HG03196 (cell line): ENCODE measurements around the gene PEX12.
"Not testable (repeated sequence)": the region's sequence is repeated elsewhere in the genome, so short reads cannot be mapped to it uniquely, and the experiment has no call there.

Experiments
- ATAC-seq: cut with Tn5 transposase; IDR thresholded peaks from one replicate; pipeline ENCODE4 v1.9.1; 2021; ENCODE audit not compliant: unreplicated experiment

Gene PEX12

DNA sequence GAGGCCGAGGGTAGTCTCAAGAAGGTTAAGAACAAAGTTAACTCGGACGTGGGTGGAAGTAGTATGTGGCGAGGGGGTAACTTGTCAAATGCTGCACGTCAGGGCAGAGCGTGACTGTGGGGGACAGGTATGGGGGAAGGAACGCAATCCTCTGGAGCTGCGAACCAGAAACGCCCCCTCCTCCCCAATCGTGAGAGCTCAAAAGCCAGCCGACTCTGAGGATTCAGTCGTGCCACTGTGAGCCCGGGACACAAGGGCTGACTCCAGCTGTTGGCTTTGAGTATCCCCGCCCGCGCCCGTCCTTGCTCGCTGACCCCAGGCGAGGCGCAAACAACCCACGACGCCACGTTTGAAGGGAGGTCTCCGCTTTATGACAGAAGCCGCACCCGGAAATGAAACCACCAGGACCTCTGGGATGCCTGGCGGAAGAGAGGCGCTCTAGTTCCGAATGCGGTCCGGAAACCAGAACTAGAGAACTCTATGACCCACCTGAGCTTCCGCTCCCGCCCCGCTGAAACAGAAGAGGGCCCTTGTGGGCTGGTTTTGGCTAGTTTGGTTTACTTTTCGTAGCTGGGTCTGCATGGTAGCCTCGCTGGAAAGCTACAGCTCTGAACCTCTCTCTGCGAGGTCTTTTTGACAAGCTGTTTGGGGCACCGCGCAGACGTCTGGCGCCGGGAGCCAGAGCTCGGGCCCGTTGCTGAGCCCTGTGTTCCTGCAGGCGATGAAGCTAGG lies at the start of gene PEX12:
Gene PEX12 (minus strand): TSS at position 375 of the 732 bp plus-strand sequence. CDS start 550 bp downstream, outside the sequence.
- peak; percentile 81 for ATAC-seq

DNA sequence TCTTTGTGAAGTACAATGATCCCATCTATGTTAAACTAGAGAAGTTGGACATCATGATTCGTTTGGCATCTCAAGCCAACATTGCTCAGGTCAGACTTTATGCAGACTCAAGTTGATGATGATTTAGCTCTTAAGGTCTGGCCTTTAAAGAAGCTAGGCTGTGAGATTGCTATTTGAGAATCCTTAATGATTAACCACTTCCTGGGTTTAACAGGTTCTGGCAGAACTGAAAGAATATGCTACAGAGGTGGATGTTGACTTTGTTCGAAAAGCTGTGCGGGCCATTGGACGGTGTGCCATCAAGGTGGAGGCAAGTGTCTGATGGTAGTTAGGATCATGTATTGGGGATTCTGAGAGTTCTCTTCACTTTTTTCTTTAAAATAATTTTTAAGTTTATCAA lies 49.0 kb upstream of the PEX12 start:
- no peak for ATAC-seq

DNA sequence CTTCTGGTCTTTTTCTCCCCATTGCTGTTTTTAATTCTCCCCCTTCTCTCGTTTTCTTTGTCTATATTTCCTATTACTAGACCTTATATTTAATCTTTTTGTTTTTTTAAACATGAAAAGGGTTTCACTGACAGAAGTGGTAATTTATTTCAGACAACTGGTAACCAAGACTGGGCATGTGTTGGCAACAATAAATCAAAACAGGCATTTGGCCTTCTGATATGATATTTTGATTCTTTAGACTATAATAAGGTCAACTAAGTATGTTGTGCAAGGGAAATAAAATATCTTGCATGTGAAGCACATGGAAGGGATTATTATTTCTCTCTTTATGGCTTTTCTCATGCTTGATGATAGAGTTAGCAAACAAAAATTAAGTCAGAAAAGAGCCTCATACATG lies 43.4 kb upstream of the PEX12 start:
- ATAC-seq, result no peak

DNA sequence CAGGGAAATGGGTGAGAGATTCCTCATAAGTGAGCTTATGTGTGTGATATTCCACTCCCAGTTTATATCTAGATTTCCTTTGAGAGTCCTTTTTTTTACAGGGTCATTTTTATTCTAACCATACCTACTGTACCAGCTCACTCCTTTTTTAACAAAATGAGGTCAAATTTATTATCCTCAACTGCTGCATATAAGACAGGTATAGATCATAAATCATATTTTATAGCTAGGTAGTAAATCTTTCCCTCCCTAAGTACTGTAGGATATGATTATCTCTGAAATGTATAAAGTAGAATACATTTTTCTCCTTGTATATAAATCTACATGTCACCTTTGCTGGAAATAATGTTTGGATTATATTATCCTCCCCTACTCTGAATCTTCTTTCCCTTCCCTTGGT lies 40.3 kb upstream of the PEX12 start:
- no peak for ATAC-seq

DNA sequence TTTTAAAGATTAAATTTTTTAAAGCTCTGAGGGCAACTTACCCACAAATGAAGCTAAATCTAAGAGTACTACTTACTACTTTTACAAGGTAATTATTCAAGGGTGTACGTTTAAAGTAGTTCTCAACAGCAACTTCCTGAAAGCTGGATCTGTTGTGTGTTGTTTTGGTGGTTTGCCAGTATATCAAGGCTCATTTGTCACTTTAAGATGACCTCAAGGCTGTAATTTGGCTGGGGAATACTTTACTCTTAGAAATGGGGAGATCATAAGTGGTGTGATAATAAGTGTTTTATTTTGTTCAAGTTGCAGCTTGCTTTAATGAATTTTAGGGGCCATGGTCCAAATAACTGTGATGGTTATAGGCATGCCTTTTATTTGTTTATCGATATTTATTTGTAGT lies 39.1 kb upstream of the PEX12 start:
- no peak for ATAC-seq

DNA sequence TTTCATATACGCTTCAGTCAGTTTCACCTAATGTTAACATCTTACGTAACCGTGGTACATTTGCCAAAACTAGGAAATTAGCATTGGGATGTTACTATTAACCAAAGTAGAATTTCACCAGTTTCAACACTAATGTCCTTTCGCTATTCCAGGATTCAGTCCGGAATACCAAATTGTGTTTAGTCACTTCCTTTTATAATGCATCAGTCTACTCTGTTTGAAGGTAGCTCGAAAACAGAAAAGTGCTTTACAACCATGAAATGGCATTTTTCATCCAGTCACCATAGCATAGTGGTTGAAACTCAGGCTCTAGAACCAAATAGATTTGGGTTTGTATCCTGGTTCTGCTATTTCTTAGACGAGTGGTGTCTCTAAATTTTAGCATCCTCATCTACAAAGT lies 38.2 kb upstream of the PEX12 start:
- ATAC-seq, result no peak

DNA sequence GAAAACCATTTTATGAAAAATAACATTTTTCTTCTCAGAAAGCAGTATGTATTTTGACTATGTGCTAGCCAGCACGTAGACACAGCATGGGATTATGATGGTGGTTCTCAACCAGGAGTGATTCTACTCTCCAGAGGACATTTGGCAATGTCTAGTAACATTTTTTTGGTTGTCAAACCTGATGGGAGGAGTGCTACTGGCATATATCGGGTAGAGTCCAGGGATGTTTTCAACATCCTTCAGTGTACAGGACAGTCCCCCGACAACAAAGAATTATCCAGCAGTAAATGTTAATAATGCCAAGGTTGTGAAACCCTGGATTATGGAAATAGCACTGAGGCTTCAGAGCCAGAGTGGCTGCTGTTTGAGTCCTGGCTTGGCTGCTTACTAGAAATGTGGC lies 36.4 kb upstream of the PEX12 start:
- ATAC-seq, result no peak

DNA sequence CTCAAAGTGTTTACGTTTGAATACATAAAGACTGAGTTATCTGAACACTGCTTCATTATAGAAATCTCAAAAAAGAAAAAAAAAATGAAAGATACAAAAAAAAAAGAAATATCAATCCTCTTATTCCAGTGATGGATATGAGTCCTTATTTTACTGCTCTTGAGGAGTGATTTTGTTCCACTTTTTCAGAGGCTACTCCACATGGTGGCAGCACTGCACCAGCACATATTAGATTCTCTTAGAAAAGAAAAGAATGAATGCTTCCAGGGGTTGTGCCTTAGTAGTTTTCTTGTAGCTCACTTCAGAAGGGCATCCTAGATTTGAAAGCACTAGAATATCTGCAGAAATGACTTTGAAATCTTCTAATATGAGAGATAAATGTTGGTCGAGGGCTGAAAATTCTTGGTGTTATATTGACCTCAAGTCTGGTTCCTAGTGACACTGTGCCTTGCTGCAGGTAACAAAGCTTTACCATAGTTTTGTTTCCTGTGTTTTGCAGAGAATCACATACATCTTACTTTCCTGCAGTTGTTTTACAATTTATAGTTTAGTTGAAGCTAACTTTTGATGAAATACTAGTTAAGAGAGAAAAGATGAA lies 34.7 kb upstream of the PEX12 start:
- ATAC-seq, result no peak

DNA sequence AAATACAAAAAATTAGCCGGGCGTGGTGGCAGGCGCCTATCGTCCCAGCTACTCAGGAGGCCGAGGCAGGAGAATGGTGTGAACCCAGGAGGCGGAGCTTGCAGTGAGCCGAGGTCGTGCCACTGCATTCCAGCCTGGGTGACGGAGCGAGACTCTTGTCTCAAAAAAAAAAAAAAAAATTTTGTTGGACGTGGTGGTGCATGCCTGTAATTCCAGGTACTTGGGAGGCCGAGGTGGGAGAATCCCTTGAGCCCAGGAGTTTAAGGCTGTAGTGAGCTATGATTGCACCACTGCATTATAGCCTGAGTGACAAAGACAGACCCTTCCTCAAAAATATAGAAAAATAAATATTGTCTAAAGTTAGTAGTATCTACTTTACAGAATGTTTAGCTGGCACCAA lies 32.4 kb upstream of the PEX12 start:
- not testable (repeated sequence) for ATAC-seq

DNA sequence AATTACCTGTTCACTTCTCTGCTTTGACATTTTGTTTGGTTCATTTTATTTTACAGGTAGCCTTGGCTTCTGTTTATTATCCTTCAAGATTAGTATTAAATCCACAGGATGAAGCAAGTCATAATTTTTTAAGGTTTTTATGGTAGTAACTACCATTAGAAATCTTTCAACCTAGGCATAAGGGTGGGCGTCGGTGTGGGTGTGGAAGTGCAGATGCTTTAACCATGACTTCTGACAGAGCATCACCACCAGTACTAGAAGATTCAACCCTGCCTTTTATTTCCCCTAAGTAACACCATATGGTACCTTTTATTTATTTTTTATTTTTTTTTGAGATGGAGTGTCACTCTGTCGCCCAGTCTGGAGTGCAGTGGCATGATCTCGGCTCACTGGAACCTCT lies 31.5 kb upstream of the PEX12 start:
- no peak for ATAC-seq

DNA sequence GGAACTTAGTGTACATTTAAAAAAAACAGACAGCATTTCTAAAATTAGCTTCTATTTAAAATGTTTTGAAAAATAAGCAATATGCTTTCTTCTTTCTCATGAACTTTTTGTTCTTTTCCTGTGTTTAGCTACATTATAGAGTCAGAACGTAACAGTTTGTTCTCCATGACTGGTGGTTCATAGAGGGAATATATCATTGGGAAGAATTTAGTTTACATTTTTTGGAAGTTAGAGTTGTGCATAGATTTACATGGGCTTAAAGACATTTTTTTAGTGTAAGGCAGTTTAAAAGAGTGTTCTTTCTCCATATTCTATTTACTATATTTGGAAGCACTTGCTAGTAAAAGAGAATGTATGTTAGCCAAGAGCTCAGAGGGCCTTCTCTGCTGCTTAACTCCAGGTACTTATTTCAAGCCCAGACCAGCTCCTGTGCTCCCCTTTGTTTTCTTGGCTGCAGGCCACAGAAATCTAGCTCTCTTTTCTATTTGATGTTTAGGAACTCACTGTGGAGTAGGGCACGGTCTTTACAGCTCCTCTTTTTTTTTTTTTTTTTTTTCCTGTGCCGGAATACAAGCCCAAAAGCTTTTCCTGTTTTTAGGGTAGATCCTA lies 29.0 kb upstream of the PEX12 start:
- ATAC-seq, result no peak

DNA sequence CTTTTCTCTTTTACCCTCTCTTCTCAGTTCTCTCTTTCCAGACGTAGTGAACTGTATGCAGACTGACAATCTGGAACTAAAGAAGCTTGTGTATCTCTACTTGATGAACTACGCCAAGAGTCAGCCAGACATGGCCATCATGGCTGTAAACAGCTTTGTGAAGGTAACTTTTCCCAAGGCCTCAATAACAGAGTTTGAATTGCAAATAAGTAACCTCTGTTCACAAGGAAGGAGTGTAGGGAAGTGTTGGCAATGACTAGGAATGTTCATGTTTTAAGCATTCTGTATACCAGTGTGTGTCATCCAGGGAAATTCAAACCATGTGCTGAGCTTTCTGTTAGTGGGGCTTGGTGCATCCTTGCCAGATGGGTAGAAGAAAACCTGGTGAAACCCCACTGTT lies 27.3 kb upstream of the PEX12 start:
- no peak for ATAC-seq

DNA sequence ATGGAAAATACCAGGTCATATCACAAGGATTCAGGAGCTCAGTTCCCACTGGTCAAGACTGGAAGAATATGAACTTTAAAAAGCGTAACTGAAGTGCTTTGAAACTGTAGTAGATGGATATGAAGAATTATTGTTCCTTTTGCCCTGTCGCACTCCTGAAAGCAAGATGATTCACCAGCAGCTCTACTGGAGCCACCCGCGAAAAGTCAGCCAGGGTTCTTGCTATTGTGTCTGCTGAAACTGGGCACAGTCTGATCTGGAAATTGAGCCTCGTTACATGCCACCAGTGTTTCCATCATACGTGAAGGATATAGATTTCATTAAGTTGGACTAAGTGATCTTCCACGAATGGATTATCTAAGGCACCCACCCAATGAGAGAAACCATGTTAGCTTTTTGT lies 25.3 kb upstream of the PEX12 start:
- ATAC-seq, result no peak

DNA sequence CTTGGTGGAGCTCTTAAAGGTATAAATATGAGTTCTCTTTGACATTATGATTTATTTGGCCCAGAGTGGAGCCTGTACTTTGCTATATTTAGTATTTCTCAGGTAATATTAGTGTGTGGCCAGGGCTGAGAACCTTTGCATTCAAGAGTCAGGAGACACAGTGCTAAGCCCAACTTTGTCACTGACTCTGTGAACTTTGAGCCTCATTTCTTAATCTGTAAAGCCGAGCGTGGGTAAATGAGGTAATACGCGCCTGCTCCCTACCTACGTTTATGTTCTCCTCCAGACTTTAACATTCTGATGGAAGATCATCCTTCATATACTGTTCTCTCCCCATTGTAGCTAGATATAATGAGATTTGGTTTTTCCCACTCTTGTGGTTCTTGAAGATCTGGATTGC lies 19.2 kb upstream of the PEX12 start:
- no peak for ATAC-seq

DNA sequence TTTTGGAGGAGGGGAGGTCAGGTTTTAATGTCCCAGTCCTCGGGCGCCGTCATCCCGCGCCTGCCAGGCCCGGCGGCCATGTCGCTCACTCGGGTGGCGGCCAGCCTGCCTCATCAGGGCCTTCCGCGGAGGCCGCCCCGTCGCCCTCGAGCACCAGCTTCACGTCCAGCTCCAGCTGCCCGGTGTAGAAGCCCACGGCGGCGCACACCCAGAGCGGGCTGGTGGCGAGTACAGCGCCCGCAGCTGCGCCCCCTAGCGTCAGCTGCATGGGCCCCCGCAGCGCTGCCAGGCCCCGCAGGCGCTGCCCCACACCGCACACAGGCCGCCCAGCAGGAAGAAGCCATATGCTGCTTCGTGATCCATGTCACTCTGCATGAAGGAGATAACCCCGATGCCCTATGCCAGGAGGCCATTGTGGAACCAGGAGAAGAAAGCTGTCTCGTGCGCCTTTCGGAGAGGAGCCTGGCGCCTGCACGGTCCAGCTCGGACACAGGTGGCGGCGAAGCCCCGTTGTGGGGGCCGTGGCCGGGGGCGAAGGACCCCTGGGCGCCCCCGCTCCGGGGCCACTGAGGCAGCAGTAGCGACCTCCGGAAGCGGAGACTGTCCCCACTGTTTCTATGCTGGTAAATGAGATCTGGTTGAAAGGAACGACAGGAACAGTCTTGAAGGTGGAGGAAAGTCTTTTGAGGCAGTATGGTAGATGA lies 18.3 kb upstream of the PEX12 start:
- no peak for ATAC-seq

DNA sequence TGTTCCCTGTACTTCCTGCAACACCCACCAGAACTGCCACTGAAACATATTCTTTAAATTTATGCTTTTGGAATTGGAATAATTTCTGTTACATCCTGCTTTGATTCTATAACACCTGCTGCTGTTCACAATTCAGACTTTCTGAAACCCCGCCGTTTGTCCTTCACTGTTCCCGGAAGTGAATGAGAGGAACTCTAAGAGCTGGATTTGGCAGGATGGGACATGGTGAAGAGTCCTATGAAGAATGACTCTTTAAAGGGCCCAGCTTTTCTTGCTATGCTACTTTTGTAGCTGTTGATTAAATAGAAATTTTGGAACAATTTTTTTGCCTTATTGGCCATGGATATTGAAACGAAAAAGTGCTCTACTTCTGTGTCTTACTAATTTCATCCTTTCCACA lies 17.7 kb upstream of the PEX12 start:
- no peak for ATAC-seq

DNA sequence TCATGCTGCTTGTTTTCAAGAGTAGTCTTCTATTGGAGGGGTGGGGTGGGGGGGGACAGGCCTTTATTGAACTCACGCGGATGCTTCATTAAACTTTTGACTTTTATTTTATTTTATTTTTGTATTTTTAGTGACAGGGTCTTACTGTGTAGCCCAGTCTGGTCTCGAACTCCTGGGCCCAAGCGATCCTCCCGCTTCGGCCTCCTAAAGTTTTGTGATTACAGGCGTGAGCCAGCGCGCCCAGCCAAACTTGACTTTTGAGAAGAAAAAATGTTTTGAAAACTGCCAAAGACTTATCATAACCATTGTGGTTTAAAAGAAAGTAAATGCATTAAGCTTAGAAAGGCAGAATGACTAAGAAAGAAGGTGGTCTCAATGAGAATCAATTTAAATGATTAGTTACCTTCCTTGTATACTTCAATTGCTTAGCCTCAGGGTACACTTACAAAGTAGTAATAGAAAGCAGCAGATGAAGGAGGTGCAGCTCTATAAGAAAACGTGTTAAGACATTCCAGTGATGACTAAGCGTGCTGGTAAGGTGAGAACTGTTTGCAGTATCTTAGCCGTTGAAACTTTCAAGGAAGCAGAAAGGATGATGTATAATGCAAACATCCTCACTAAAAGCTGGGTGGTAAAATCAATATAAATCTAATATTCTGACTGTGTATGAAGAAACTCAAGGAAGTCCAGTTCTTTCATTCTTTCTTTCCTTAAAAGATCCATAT lies 10.0 kb upstream of the PEX12 start:
- ATAC-seq, result no peak

DNA sequence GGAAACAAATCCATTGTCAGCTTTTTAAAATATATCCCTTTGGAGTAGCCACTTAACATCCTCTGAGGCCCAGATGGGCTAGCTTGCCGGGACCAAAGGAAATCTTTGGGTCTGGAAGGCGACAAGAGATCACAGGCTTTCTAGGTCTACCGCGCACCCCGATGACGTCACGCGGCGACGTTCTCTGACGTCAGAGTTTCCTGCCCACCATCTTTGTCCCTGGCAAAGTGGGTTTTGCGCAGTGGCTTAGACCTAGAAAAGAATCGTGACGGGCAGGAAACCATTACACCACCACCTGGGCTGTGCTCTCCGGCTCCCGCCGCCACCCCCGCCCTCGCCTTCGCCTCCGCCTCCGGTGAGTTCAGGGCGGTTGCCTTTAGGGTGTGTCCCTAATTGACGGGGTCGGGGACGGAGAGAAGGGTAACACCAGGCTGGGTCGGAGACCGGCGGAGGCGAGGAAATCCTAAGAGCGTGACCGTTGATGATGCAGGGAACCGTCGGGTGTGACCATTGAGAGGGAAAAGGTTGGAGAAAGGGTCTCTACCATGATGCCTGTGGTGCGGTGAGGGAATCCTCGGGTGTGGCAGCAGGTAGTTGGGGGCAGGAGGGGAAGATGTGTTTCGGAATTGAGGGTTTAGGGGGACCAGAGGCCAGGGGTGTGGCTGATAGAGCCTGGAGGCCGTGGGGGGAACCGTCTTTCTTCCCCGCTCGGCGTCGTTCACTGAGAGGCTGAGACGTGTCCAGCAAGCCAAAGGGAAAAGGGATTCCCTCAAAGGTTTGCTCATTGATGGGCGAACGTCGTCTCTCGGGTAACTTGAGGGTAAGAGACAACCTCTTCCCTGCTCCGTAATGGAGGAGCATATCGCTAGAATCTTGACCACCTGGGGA lies 8.9 kb upstream of the PEX12 start, which contains the start of gene AP2B1:
Gene AP2B1 (plus strand): TSS at position 249 of the 888 bp plus-strand sequence. CDS start 6,709 bp downstream, outside the sequence.
- peak; percentile 81 for ATAC-seq

DNA sequence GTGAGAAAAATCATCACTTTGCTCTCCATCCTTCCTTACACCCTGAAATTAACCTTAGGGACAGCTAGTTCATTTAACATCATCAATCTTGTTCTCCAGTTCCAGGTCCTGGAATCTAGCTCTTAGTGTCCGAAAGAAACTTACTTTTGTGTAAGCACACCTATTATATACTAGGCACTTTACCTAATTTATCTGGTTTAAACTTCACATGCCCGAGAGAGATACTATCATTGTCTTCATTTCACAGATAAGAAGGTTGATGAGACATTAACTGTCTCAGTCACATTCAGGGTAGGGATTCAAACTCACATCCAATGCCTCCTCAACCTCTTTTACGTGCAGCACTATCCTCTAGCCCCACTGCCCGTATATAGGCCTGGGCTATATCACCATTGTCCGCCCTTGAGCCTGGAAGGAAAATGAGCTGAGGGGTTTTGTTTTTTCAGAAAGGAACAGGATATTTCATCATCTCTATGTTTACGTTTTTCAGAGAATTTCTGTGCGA lies 8.2 kb upstream of the PEX12 start:
- ATAC-seq, result no peak

DNA sequence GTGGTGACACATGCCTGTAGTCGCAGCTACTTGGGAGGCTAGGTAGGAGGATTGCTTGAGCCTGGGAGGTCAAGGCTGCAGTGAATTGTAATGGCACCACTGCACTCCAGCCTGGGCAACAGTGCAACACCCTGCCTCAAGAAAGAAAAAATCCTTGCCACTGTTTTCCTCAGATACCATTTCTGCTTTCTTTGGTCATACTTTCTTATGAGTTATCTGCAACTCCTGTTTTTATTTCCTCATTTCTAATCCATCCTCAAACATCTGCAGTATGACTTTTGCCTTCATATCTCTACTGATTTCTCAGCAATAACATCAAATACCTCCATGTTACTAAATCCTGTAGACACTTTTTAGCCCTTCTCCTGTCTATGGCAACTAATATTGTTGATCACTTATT lies 5.7 kb upstream of the PEX12 start:
- no peak for ATAC-seq
